IMR-90 (cell line): ENCODE measurements around the gene C16orf74. TPM values are rescaled to one million over a fixed set of nuclear protein-coding genes. Genes with fewer than 3 reads are reported as not detected.

Source experiments
- ATAC-seq: fragments of 200-7000 bp; cut with Tn5 transposase; 2 replicates; pipeline ENCODE4 v1.9.1; 2020; ENCODE audit warnings: low read depth, mild to moderate bottlenecking, moderate library complexity
- BruUV-seq: library from RNA; stranded (reverse); fragments of 400-500 nt; replicated peaks from 2 replicates; lab custom pipeline; 2021; lab: Mats Ljungman, UMichigan
- CTCF ChIA-PET: fragments of 300-600 bp; formaldehyde crosslinking; extraction: SDS; loops from one replicate; lab custom pipeline; 2021; ENCODE audit warnings: antibody characterized with exemption; lab: Yijun Ruan, JAX
- POLR2A ChIA-PET: fragments of 300-600 bp; sonication (Branson Sonifier 250); formaldehyde crosslinking; loops from one replicate; lab custom pipeline; 2022; ENCODE audit warnings: antibody characterized with exemption; ENCODE audit not compliant: unreplicated experiment; lab: Charles Lee
- DNase-seq: peaks from one replicate; pipeline ENCODE4 v3.0.0; 2013
- H2AFZ ChIP-seq: replicated peaks from 2 replicates; pipeline ENCODE3; 2013; ENCODE audit warnings: low read length, mild to moderate bottlenecking; ENCODE audit not compliant: poor library complexity
- H2AK5ac ChIP-seq: 2 replicates; pipeline ENCODE4 v1.6.1; 2013; ENCODE audit warnings: low read depth, low read length, inconsistent platforms
- H2AK9ac ChIP-seq: replicated peaks from 2 replicates; pipeline ENCODE3; 2013; ENCODE audit warnings: mild to moderate bottlenecking, low read depth, low read length, moderate library complexity; ENCODE audit not compliant: poor library complexity
- H2BK120ac ChIP-seq: 2 replicates; pipeline ENCODE4 v1.6.1; 2013; ENCODE audit warnings: low read depth, low read length, inconsistent platforms
- H2BK15ac ChIP-seq: 3 replicates; pipeline ENCODE4 v1.6.1; 2013; ENCODE audit warnings: low read depth, low read length, inconsistent platforms
- H2BK20ac ChIP-seq: 2 replicates; pipeline ENCODE4 v1.6.1; 2013; ENCODE audit warnings: low read depth, mild to moderate bottlenecking, inconsistent platforms, low read length, moderate library complexity
- H2BK5ac ChIP-seq: 2 replicates; pipeline ENCODE4 v1.6.1; 2013; ENCODE audit warnings: mild to moderate bottlenecking, low read depth, low read length, inconsistent platforms; ENCODE audit not compliant: poor library complexity, severe bottlenecking
- H3K14ac ChIP-seq: replicated peaks from 2 replicates; pipeline ENCODE4 v1.6.1; 2013; ENCODE audit warnings: low read depth, low read length, inconsistent platforms
- H3K18ac ChIP-seq: 2 replicates; pipeline ENCODE4 v1.6.1; 2013; ENCODE audit warnings: low read depth, low read length, control low read depth
- H3K23ac ChIP-seq: 2 replicates; pipeline ENCODE4 v1.6.1; 2013; ENCODE audit warnings: low read depth, low read length, inconsistent platforms
- H3K27ac ChIP-seq: 2 replicates; pipeline ENCODE4 v1.5.1; 2013; ENCODE audit warnings: mild to moderate bottlenecking, control low read depth, low read length; ENCODE audit not compliant: insufficient read depth
- H3K27me3 ChIP-seq: 2 replicates; pipeline ENCODE4 v1.6.1; 2013; ENCODE audit warnings: low read length; ENCODE audit not compliant: control insufficient read depth, insufficient read depth
- H3K36me3 ChIP-seq: 2 replicates; pipeline ENCODE4 v1.6.1; 2013; ENCODE audit warnings: low read length, mixed read lengths; ENCODE audit not compliant: control insufficient read depth, insufficient read depth
- H3K4ac ChIP-seq: 2 replicates; pipeline ENCODE4 v1.6.1; 2013; ENCODE audit warnings: low read depth, low read length, inconsistent platforms
- H3K4me1 ChIP-seq: 2 replicates; pipeline ENCODE4 v1.6.1; 2013; ENCODE audit warnings: low read length, mixed read lengths; ENCODE audit not compliant: control insufficient read depth, insufficient read depth
- H3K4me2 ChIP-seq: 2 replicates; pipeline ENCODE4 v1.6.1; 2013; ENCODE audit warnings: low read depth, mild to moderate bottlenecking, control low read depth, low read length, moderate library complexity
- H3K4me3 ChIP-seq: 2 replicates; pipeline ENCODE4 v1.5.1; 2013; ENCODE audit warnings: low read depth, mild to moderate bottlenecking, control low read depth, low read length, moderate library complexity; ENCODE audit not compliant: insufficient read depth
- H3K56ac ChIP-seq: 2 replicates; pipeline ENCODE4 v1.6.1; 2013; ENCODE audit warnings: low read length, inconsistent platforms; ENCODE audit not compliant: insufficient read depth; ENCODE audit errors: extremely low read depth
- H3K79me1 ChIP-seq, 2 experiments: 2 replicates each; pipeline ENCODE4 v1.6.1; 2013; ENCODE audit warnings: low read length in 2 of 2, inconsistent platforms in 1 of 2, low read depth in 1 of 2
- H3K9ac ChIP-seq: 2 replicates; pipeline ENCODE4 v1.6.1; 2013; ENCODE audit warnings: low read depth, low read length, control low read depth
- H3K9me1 ChIP-seq: 2 replicates; pipeline ENCODE4 v1.6.1; 2013; ENCODE audit warnings: low read length, inconsistent platforms; ENCODE audit not compliant: insufficient read depth
- H3K9me3 ChIP-seq: 2 replicates; pipeline ENCODE4 v1.6.1; 2013; ENCODE audit warnings: low read length; ENCODE audit not compliant: control insufficient read depth, insufficient read depth
- H4K20me1 ChIP-seq: 2 replicates; pipeline ENCODE4 v1.6.1; 2013; ENCODE audit warnings: low read length, inconsistent platforms; ENCODE audit not compliant: insufficient read depth
- H4K5ac ChIP-seq: 2 replicates; pipeline ENCODE4 v1.6.1; 2013; ENCODE audit warnings: mild to moderate bottlenecking, low read depth, low read length, control low read depth
- H4K8ac ChIP-seq, 2 experiments: 2 replicates each; pipeline ENCODE4 v1.6.1; 2013; ENCODE audit warnings: low read depth in 2 of 2, low read length in 2 of 2, control low read depth in 1 of 2, inconsistent platforms in 1 of 2
- H4K91ac ChIP-seq: 2 replicates; pipeline ENCODE4 v1.6.1; 2013; ENCODE audit warnings: low read depth, low read length, inconsistent platforms; ENCODE audit not compliant: insufficient read depth
- FOS ChIP-seq: fragments of 150-350 bp; IDR thresholded peaks from 2 replicates; pipeline ENCODE4 v1.6.1; 2016; ENCODE audit warnings: low read depth, low read length
- RFX5 ChIP-seq: IDR thresholded peaks from 2 replicates; pipeline ENCODE4 v1.8.0; 2012; ENCODE audit warnings: low read depth, mild to moderate bottlenecking, low read length, moderate library complexity
- WGBS, 2 experiments: methylation state at CpG; one replicate each; pipeline versions ENCODE4 v1.1.5 to v1.1.7; 2013; ENCODE audit warnings: missing lambda C conversion rate in 2 of 2; ENCODE audit not compliant: insufficient read length in 1 of 2; ENCODE audit errors: extremely low coverage in 2 of 2; 5-methylcytosine and 5-hydroxymethylcytosine counted together
- dilution Hi-C: fragments of 300-500 bp; cut with HindIII; formaldehyde crosslinking; loops from one replicate; pipeline ENCODE4 v1.14.3; 2018; ENCODE audit warnings: low sequenced_read_pairs; ENCODE audit not compliant: unreplicated experiment
- in situ Hi-C: fragments of 300-500 bp; cut with MboI; formaldehyde crosslinking; loops from 3 replicates; pipeline ENCODE4 v1.14.3; 2019; ENCODE audit warnings: low sequenced_read_pairs, inconsistent platforms, mixed read lengths
- intact Hi-C: fragments of 100-400 bp; cut with micrococcal nuclease; formaldehyde crosslinking; loops from 2 replicates; pipeline ENCODE4 v1.10.0; 2022
- polyA plus RNA-seq, 3 experiments: library from polyadenylated mRNA; depleted of rRNA; stranded (reverse); fragments of >200 nt; gene quantifications; 2 replicates each; pipeline ENCODE4 v1.2.3, GENCODE V29; 2012; ENCODE audit warnings: low replicate concordance in 1 of 3
- total RNA-seq: library from RNA; depleted of rRNA; stranded (reverse); fragments of >200 nt; gene quantifications from 2 replicates; pipeline ENCODE4 v1.2.3, GENCODE V29; 2012

C16orf74 gene
- total and polyA plus RNA-seq, 2 of the 4 experiments (the other 2 are of a cell fraction) = 4.5 to 12.2 TPM

DNA sequence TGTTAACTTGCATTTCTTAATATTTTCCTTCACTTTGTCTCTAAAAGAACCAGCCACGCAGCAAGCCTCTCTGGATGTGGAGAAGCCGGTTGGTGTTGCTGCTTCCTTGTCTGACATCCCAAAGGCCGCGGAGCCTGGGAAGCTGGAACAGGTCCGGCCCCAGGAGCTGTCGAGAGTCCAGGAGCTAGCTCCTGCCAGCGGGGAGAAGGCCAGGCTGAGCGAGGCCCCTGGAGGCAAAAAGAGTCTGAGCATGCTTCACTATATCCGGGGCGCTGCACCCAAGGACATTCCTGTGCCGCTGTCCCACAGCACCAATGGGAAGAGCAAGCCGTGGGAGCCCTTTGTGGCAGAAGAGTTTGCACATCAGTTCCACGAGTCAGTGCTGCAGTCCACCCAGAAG lies 85.0 kb downstream of the C16orf74 start:
- no peak overlapping the region for H4K5ac ChIP-seq
- H3K4ac ChIP-seq = no peak overlapping the region
- H3K9me1 ChIP-seq = peaks cover 3% of the 10 kb centered on the region; the same call in 1 of the 2 replicates
- dilution Hi-C loops (no loop called here), intact Hi-C loops (no loop called here), in situ Hi-C loops (no loop called here)
- H3K56ac ChIP-seq = no peak overlapping the region
- H4K20me1 ChIP-seq = peaks cover 2% of the 10 kb centered on the region; the same call in 1 of the 2 replicates
- no peak overlapping the region for H2AK9ac ChIP-seq
- ATAC-seq = no peak
- no peak overlapping the region for H3K18ac ChIP-seq
- no peak overlapping the region for H3K4me3 ChIP-seq
- H3K27ac ChIP-seq = no peak overlapping the region
- CTCF ChIA-PET = interaction anchor here (0.8 kb wide), 1 partner anchor 64 kb away, joined by 3 read pairs; no protein-coding TSS in a partner anchor
- no peaks in the 10 kb centered on the region for H3K9me3 ChIP-seq
- H3K4me2 ChIP-seq = no peak overlapping the region
- peaks cover 0 to 8% of the 10 kb centered on the region in 2 experiments; a peak in 1 of 4 replicates for H3K79me1 ChIP-seq
- H2BK120ac ChIP-seq = no peak overlapping the region
- POLR2A ChIA-PET = no interaction called here
- DNase-seq = no peak
- BruUV-seq = no TSS peak
- peaks cover 75% of the 10 kb centered on the region for H3K36me3 ChIP-seq
- no peak overlapping the region for H2BK20ac ChIP-seq
- H2AFZ ChIP-seq = no peak overlapping the region
- H2BK15ac ChIP-seq = no peak overlapping the region
- no peak overlapping the region for H2BK5ac ChIP-seq
- H3K14ac ChIP-seq = no peak overlapping the region
- no peak overlapping the region for H2AK5ac ChIP-seq
- H4K8ac ChIP-seq = no peak overlapping the region
- H3K9ac ChIP-seq = no peak overlapping the region
- H3K27me3 ChIP-seq = no peaks in the 10 kb centered on the region
- no peak overlapping the region for H4K91ac ChIP-seq
- WGBS, 2 experiments = 96% methylated on average over 6 of the region's 13 CpGs; no CpG with 5 or more reads in 1 of the 2 experiments
- H3K23ac ChIP-seq = no peak overlapping the region
- TF ChIP-seq RFX5 (no peak), FOS (no peak)
- no peaks in the 10 kb centered on the region for H3K4me1 ChIP-seq
